Panc1 (cell line): ENCODE measurements around the gene CDH23. TPM values are rescaled to one million over a fixed set of nuclear protein-coding genes. Genes with fewer than 3 reads are reported as not detected.

Experiments used
- ATAC-seq: fragments of 200-7000 bp; cut with Tn5 transposase; 2 replicates; pipeline ENCODE4 v1.9.1; 2020; ENCODE audit warnings: mild to moderate bottlenecking, moderate library complexity
- BruUV-seq: library from RNA; stranded (reverse); fragments of 400-500 nt; replicated peaks from 2 replicates; lab custom pipeline; 2021; lab: Mats Ljungman, UMichigan
- CTCF ChIA-PET: fragments of 300-600 bp; sonication (Branson Sonifier 250); formaldehyde crosslinking; loops from one replicate; lab custom pipeline; 2022; ENCODE audit warnings: antibody characterized with exemption; lab: Charles Lee
- POLR2A ChIA-PET: fragments of 300-600 bp; sonication (Branson Sonifier 250); formaldehyde crosslinking; loops from one replicate; lab custom pipeline; 2022; ENCODE audit warnings: antibody characterized with exemption; lab: Charles Lee
- DNase-seq: peaks from one replicate; pipeline ENCODE4 v3.0.0-alpha.2; 2010; ENCODE audit warnings: low read depth, low spot score
- H3K27ac ChIP-seq: 2 replicates; pipeline ENCODE4 v1.5.1; 2011; ENCODE audit warnings: mild to moderate bottlenecking, low read length, inconsistent platforms
- H3K27me3 ChIP-seq: fragments of 200-500 bp; sonication (Bioruptor generic); 2 replicates; pipeline ENCODE4 v1.6.0; 2014; ENCODE audit warnings: low read length, inconsistent platforms; ENCODE audit not compliant: control insufficient read depth, insufficient read depth
- H3K36me3 ChIP-seq: fragments of 200-500 bp; sonication (Bioruptor generic); 2 replicates; pipeline ENCODE4 v1.5.1; 2014; ENCODE audit warnings: inconsistent platforms, mild to moderate bottlenecking, low read length, moderate library complexity; ENCODE audit not compliant: control insufficient read depth, insufficient read depth
- H3K4me1 ChIP-seq: 2 replicates; pipeline ENCODE4 v1.5.1; 2011; ENCODE audit warnings: inconsistent platforms, mild to moderate bottlenecking, low read length, moderate library complexity; ENCODE audit not compliant: control insufficient read depth, insufficient read depth
- H3K4me3 ChIP-seq, 2 experiments: 2 replicates each; pipeline ENCODE4 v1.5.1; 2011 to 2012; ENCODE audit warnings: low read depth in 2 of 2, low read length in 2 of 2, mild to moderate bottlenecking in 2 of 2, inconsistent platforms in 1 of 2, moderate library complexity in 1 of 2
- H3K9me3 ChIP-seq: fragments of 200-500 bp; sonication (Bioruptor generic); 2 replicates; pipeline ENCODE4 v1.5.1; 2014; ENCODE audit warnings: low read depth, mild to moderate bottlenecking, inconsistent platforms, low read length, moderate library complexity; ENCODE audit not compliant: control insufficient read depth, insufficient read depth
- POLR2AphosphoS5 ChIP-seq: IDR thresholded peaks from 2 replicates; pipeline ENCODE4 v1.6.1; 2012; ENCODE audit warnings: mild to moderate bottlenecking, low read depth, low read length, moderate library complexity
- SIN3A ChIP-seq: IDR thresholded peaks from 2 replicates; pipeline ENCODE4 v1.6.1; 2012; ENCODE audit warnings: low read depth, mild to moderate bottlenecking, low read length, moderate library complexity, borderline replicate concordance; ENCODE audit not compliant: insufficient read depth
- TCF7L2 ChIP-seq: IDR thresholded peaks from 2 replicates; pipeline ENCODE4 v1.6.1; 2011; ENCODE audit warnings: mild to moderate bottlenecking, low read depth, low read length, inconsistent platforms
- in situ Hi-C: cut with HindIII; loops from 2 replicates; pipeline ENCODE4 v1.10.0; 2016; ENCODE audit warnings: low sequenced_read_pairs, low pct_unique_long_range_greater_than_20kb
- intact Hi-C: fragments of 100-400 bp; cut with micrococcal nuclease; formaldehyde crosslinking; loops from one replicate; pipeline ENCODE4 v1.10.0; 2022; ENCODE audit not compliant: unreplicated experiment
- total RNA-seq: library from RNA; stranded (reverse); gene quantifications from one replicate; pipeline ENCODE4 v1.2.1, GENCODE V29; 2021; ENCODE audit not compliant: unreplicated experiment
- TF ChIP-seq, protein P1 (sequence below), 2 experiments: IDR thresholded peaks; 2 replicates each; pipeline ENCODE4 v1.6.1; 2011 to 2012; ENCODE audit warnings: low read depth in 2 of 2, control low read depth in 1 of 2, low read length in 1 of 2, mild to moderate bottlenecking in 1 of 2, moderate library complexity in 1 of 2; ENCODE audit not compliant: insufficient read depth in 1 of 2
- TF ChIP-seq, protein P2 (sequence below): fragments of 450-650 bp; IDR thresholded peaks from 2 replicates; pipeline ENCODE4 v1.5.1; 2017; ENCODE audit warnings: mild to moderate bottlenecking

CDH23 gene
- total RNA-seq, 1 experiment from 2014 or later, result 2.7 TPM

GRCh38 chr10:71829171-71829570 is 432.5 kb downstream of the CDH23 start:
- Histone ChIP-seq H3K9me3 (no peaks in the 10 kb centered on the region), H3K27ac (peak overlapping the region; percentile 5; the same call in 1 of the 2 replicates), H3K27me3 (no peaks in the 10 kb centered on the region), H3K36me3 (peaks cover 72% of the 10 kb centered on the region), H3K4me1 (peaks cover 17% of the 10 kb centered on the region), H3K4me3 (no peak overlapping the region)
- intact Hi-C loops (no loop called here), in situ Hi-C loops (no loop called here)
- ChIA-PET CTCF (interaction anchor here (0.6 kb wide), 1 partner anchor 69 kb away, joined by 4 read pairs; no protein-coding TSS in a partner anchor), POLR2A (no interaction called here)
- TF ChIP-seq POLR2AphosphoS5, result no peak
- TF ChIP-seq, protein P1, sequence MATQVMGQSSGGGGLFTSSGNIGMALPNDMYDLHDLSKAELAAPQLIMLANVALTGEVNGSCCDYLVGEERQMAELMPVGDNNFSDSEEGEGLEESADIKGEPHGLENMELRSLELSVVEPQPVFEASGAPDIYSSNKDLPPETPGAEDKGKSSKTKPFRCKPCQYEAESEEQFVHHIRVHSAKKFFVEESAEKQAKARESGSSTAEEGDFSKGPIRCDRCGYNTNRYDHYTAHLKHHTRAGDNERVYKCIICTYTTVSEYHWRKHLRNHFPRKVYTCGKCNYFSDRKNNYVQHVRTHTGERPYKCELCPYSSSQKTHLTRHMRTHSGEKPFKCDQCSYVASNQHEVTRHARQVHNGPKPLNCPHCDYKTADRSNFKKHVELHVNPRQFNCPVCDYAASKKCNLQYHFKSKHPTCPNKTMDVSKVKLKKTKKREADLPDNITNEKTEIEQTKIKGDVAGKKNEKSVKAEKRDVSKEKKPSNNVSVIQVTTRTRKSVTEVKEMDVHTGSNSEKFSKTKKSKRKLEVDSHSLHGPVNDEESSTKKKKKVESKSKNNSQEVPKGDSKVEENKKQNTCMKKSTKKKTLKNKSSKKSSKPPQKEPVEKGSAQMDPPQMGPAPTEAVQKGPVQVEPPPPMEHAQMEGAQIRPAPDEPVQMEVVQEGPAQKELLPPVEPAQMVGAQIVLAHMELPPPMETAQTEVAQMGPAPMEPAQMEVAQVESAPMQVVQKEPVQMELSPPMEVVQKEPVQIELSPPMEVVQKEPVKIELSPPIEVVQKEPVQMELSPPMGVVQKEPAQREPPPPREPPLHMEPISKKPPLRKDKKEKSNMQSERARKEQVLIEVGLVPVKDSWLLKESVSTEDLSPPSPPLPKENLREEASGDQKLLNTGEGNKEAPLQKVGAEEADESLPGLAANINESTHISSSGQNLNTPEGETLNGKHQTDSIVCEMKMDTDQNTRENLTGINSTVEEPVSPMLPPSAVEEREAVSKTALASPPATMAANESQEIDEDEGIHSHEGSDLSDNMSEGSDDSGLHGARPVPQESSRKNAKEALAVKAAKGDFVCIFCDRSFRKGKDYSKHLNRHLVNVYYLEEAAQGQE (IDR thresholded peaks at IDR 0.05; ENCODE audit: insufficient read depth in 1 of 2, low read depth in 2 of 2, low read length in 1 of 2), result no peak
- no peak for TF ChIP-seq SIN3A
- TF ChIP-seq, protein P2, sequence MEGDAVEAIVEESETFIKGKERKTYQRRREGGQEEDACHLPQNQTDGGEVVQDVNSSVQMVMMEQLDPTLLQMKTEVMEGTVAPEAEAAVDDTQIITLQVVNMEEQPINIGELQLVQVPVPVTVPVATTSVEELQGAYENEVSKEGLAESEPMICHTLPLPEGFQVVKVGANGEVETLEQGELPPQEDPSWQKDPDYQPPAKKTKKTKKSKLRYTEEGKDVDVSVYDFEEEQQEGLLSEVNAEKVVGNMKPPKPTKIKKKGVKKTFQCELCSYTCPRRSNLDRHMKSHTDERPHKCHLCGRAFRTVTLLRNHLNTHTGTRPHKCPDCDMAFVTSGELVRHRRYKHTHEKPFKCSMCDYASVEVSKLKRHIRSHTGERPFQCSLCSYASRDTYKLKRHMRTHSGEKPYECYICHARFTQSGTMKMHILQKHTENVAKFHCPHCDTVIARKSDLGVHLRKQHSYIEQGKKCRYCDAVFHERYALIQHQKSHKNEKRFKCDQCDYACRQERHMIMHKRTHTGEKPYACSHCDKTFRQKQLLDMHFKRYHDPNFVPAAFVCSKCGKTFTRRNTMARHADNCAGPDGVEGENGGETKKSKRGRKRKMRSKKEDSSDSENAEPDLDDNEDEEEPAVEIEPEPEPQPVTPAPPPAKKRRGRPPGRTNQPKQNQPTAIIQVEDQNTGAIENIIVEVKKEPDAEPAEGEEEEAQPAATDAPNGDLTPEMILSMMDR, result no peak
- TF ChIP-seq TCF7L2, result no peak
- no TSS peak for BruUV-seq
- no peak for ATAC-seq
- DNase-seq, result no peak

DNA sequence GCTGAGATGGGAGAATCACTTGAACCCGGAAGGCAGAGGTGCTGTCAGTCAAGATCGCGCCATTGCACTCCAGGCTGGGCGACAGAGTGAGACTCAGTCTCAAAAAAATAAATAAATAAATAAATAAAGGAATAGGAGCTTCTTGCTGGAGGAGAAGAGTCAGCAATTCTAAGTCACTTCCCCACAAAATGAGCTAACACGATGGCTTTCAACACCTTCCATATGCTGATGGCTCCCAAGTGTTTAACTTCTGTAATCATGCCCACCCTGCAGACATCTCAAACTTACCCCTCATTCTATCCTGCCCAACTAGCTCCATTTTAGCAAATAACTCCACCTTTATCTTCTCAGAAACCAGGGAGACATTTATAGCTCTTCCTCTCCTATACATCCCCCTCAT is 433.2 kb downstream of the CDH23 start:
- in situ Hi-C loops, result no loop called here
- ChIA-PET CTCF (no interaction called here), POLR2A (no interaction called here)
- H3K9me3 ChIP-seq, result no peaks in the 10 kb centered on the region
- DNase-seq (no peak), ATAC-seq (no peak)
- no peak overlapping the region for H3K27ac ChIP-seq
- H3K36me3 ChIP-seq, result peaks cover 66% of the 10 kb centered on the region
- BruUV-seq, result no TSS peak
- peaks cover 23% of the 10 kb centered on the region for H3K4me1 ChIP-seq
- H3K27me3 ChIP-seq, result no peaks in the 10 kb centered on the region
- intact Hi-C loops, result no loop called here
- no peak overlapping the region for H3K4me3 ChIP-seq
- TF ChIP-seq POLR2AphosphoS5 (no peak), SIN3A (no peak), TCF7L2 (no peak)
- TF ChIP-seq, protein P2, result no peak
- TF ChIP-seq, protein P1 (IDR thresholded peaks at IDR 0.05; ENCODE audit: insufficient read depth in 1 of 2, low read depth in 2 of 2, low read length in 1 of 2), result no peak
